Kasumi-1 (cell line): ENCODE results near the gene COQ7.

Experiments used
- DNase-seq, 2 experiments: peaks; one replicate each; lab custom pipeline; 2025; lab: John Stamatoyannopoulos, UW

The COQ7 gene

DNA sequence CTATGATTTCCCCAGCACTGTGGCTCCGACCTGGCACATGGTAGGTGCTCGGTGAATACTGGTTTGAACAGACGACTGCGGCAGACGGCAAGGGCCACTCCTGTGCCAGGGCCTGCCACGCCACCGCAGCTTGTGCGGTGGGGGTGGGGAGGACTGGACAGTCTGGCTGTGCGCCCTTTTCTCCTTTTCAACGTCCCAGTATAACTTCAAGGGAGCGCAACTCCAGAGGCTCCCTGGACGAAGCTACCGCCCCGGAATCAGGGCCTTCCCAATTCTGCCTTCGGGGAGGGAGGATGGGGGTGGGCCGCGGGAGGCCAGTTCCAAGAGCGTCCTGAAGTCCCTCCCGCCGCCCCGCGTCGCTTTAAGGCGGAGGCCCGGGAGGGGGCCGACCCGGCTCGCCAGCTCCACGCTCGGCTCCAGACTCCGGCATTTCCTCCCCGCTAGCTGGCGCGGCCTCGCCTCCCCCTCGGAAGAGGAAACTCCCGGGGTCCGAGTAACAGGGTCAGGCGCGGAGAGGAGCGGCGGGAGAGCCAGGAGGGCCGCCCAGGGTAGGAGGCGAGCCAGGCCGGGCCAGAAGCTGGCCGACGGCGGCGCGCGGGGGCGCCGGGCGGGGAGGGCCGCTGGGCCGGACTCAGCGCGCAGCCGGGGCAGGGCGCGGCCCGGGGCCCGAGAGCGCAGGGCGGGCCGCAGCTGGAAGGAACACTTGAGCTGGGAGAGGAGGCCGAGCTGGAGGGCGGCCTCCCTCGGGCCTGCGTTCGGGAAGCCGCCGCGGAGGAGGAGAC lies 46.4 kb downstream of the COQ7 start, which contains the start of gene ITPRIPL2:
TSS of gene ITPRIPL2 (plus strand) at position 388 of the 782 bp plus-strand sequence. CDS start 498 bp downstream, outside the sequence.
- DNase-seq, result peak; percentile 37

DNA sequence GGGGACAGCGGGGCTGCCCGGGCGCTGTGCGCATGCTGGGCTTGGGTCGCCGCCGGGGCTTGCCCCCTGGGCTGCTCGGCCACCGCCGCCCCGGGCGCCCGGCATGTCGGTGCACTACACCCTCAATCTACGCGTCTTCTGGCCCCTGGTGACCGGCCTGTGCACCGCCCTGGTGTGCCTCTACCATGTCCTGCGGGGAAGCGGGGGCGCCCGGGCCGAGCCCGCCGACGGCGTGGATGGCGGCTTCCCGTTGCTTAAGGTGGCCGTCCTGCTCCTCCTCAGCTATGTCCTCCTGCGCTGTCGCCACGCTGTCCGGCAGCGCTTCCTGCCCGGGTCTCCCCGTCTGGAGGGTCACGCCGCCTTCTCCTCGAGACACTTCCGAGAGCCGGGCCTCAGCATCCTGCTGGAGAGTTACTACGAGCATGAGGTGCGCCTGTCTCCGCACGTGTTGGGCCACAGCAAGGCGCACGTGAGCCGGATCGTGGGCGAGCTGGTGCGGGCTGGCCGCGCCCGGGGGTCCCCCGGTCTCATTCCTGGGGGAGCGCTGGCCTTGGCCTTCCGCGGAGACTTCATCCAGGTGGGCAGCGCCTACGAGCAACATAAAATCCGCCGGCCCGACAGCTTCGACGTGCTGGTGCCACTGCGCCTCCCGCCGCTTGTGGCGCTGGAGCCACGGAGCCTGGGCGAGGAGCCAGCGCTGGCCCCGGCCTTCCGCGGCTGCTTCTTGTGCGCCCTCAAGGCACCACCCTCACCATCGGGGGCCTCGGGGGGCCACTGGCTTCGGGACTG lies 47.1 kb downstream of the COQ7 start:
- DNase-seq, result peak; percentile 4 to 14

- DNase-seq, result no peak
Measured at GRCh38 chr16:19115148-19116021, 48.0 kb downstream of the COQ7 start.

DNA sequence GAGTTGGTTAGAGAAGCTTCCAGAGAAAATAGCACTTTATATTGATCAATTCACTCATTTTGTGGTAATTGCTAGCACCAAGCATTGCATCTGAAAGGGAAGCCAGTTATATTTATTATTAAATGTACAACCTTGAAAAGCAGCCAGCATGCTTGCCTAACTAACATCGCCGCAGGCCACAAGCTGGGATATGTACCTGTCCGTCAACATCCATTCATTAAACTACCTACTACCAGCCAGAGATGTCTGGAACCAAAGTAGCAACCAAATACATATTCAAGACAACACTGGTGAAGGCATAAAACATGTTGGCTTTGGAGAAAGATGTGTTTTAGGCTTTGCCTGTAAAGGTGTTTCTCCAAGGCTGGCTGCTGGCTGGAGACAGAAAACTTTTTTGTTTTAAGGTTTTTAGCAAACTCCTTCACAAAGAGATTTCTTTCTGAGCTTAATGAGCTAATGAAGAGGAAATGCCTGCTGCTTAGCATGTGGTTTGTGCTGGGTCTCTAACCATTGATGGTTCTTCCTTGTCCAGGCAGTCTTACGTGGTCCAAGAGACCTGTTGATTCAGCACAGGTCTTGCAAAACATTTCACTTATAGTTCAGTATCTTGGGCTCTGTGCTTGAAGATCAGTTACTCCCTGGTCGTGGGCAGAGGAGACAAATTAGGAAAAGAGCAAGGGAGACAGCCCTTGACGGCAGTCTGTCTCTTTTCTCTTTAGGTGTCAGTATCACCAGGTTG lies 49.5 kb downstream of the COQ7 start:
- DNase-seq, result no peak

GRCh38 chr16:19118938-19119431 lies 51.6 kb downstream of the COQ7 start:
- DNase-seq, result no peak

DNA sequence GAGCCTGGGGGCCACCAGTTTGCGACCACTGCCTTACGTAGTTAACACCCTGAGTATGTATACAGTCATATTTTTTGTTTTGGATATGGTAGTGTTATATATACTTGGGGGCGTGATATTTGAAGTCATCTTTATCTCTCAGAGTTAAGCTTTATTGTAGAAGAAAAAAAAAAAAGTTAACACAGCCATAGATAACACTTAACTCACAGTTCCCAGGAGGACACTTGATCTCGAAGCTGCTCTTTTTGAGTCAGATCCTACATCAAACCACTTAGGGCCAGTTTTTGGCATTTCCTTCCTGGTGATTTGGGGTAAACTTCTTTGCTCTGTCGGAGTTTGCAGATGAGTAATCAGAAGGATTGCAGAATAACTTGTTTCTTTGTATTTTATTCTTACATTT lies 52.1 kb downstream of the COQ7 start:
- DNase-seq, result no peak

DNA sequence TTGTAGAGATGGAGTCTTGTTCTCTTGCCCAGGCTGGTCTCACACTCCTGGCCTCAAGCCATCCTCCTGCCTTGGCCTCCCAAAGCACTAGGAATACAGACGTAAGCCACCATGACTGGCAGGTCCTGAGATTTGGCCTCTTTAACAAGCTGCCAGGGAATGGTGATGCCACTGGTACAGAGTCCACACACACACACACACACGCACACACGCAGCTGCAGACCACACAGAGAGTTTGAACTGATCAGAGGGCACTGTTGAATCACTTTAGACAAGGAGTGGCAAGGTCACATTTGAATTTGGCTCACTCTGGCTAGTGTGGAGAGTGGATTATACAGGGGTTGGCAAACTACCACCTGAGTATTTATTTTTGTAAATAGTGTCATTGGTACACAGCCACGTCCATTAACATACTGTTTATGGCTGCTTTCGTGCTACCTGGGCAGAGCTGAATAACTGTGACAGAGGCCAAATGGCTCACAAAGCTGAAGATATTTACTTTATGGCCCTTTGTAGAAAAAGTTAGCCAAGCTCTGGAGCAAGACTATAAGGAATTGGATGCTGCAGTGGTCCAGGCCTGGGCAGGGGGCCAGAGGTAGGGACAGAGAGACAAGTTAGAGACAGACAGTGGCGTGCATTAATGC lies 56.2 kb downstream of the COQ7 start:
- no peak for DNase-seq

DNA sequence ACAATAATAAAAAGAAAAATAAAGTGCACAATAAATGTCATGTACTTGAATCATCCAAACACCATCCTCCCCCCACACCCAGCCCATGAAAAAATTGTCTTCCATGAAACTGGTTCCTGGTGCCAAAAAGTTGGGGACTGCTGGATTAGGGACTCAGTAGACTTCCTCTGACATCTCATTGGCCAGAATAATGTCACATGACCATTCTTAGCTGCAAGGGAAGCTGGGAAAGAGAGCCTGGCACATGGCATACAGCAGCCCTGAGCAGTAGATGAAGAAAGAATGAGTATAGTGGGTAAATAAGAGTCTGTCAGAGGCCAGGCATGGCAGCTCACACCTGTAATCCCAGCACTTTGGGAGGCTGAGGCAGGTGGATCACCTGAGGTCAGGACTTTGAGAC lies 58.9 kb downstream of the COQ7 start:
- DNase-seq, result no peak

DNA sequence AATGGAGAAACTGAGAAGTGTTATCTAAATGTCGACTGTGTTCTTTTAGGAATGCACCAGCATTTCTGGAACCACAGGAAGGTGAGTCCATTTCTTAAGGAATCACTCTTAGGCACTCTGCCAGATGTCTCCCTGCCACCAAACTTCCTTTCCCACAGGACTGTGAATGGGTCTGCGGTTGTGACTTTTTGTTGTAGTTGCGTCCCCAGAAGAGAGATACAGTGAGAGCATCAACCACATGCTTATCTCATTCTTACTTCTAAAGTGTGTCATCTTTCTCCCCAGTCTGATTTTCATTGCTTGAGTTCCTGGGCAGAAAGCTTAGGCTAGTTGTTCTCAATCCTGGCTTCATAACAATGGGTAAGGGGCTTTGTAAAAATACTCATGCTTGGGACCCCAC lies 59.8 kb downstream of the COQ7 start:
- peak in 1 of 2 experiments; percentile 1 for DNase-seq

- no peak for DNase-seq
Measured at GRCh38 chr16:19127674-19128131, 60.3 kb downstream of the COQ7 start.

DNA sequence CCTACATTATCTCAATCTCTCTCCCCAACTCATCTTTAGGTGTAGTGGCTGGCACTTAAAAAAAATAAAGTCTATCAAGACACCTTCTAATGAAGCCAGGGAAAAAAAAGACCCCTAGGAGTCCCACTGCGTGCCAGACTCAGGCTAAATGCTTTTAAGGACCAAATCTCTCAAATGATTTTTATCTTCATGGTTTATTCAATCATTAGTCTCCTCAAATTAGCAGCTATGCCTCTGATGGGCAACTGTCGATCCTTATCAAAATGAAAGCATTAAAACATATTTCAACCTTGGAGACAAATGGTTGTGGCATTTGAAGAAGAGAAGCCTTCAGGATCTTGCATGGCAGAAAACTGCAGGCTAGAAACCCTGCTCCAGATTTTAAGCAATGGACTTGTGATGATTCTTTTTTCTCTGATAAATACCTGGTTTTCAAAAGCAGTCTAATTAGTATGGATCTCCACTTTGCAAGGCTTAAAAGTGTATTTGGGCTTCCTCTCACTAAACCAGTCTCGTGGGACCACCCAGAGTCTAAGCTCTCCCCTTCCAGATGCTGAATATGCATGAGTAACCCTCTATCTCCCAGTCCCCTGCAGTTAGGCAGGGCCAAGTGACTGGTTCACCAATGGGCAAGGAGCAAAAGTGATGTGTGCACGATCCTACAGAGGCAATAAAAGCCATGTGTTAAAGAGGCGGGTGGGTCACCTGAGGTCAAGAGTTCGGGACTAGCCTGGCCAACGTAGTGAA lies 61.2 kb downstream of the COQ7 start:
- DNase-seq, result no peak
